GM12892 (cell line): ENCODE results near the gene PIK3R5.
A peak's percentile ranks its signal among the peaks of the same experiment; 100 is the strongest.

Experiments used
- DNase-seq: peaks from one replicate; pipeline ENCODE4 v3.0.0; 2011; ENCODE audit not compliant: insufficient read length
- FAIRE-seq: peaks from 2 replicates; lab custom pipeline; 2011; peaks lifted over from hg19 to GRCh38; lab: Jason Lieb, UNC
- POLR2A ChIP-seq: IDR thresholded peaks from 2 replicates; pipeline ENCODE4 v1.6.1; 2011; ENCODE audit warnings: low read depth, low read length, control low read depth
- POLR2AphosphoS5 ChIP-seq: IDR thresholded peaks from 2 replicates; pipeline ENCODE4 v1.6.1; 2011; ENCODE audit warnings: low read depth, low read length, control low read depth
- TAF1 ChIP-seq: IDR thresholded peaks from 2 replicates; pipeline ENCODE4 v1.6.1; 2011; ENCODE audit warnings: low read depth, mild to moderate bottlenecking, control low read depth, low read length, borderline replicate concordance

PIK3R5 gene

DNA sequence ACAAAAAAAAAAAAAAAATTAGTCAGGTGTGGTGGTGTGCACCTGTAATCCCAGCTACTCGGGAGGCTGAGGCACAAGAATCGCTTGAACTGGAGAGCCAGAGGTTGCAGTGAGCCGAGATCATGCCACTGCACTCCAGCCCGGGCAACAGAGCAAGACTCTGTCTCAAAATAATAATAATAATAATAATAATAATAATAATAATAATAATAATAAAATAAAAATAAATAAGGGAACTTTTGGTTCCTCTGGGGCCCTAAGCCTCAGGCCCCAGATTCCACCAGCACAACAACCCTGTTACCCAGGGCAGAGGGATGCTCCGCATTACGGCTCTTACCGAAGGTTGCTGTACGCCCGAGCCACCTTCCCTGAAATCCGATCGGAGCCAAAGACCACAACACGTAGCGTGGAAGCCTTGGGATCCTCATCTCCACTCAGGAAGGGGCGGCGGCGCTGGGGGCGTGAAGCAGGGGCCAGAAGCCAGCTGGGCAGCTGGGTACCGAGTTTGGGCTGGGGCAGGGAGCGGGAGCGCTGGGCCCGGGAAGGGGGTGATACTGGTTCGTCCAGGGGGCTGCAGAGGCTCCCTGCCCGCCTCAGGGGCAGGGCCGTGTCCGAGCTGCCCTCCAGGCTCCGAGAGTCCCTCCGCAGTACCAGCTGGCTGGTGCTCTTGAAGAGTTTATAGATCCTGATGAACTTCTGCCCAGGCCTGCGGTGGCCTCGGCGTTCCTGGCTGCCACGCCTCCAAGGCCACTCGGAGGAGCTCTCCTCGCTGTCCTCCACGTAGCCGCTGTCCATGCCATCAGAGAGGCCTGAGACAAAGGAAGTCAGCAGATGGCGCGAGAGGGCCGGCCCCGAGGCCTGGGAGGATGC lies 77.4 kb downstream of the PIK3R5 start:
- DNase-seq (no peak), FAIRE-seq (no peak)
- TF ChIP-seq POLR2A, result no peak
- TF ChIP-seq TAF1, result no peak
- TF ChIP-seq POLR2AphosphoS5, result no peak

DNA sequence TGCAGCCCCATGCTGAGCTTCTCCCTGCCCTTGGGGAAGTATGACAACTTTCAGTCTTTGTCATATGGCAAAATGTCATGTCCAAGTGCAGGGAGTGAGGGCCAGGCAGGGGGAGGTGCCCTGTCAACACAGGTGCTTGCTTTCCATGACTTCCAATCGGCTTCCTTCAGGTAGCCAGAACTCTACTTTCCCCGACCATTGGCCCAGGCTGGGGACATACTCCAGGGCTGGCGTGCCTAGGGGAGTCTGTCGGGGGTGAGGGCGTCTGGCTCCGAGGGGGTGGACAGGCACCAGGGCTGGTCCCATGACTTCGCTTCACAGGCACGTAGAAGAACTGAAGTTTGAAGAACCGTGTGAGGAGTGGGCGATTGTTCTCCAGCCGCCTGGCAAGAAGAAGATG lies 78.2 kb downstream of the PIK3R5 start:
- no peak for TF ChIP-seq TAF1
- no peak for TF ChIP-seq POLR2AphosphoS5
- TF ChIP-seq POLR2A, result no peak
- FAIRE-seq (no peak), DNase-seq (no peak)

DNA sequence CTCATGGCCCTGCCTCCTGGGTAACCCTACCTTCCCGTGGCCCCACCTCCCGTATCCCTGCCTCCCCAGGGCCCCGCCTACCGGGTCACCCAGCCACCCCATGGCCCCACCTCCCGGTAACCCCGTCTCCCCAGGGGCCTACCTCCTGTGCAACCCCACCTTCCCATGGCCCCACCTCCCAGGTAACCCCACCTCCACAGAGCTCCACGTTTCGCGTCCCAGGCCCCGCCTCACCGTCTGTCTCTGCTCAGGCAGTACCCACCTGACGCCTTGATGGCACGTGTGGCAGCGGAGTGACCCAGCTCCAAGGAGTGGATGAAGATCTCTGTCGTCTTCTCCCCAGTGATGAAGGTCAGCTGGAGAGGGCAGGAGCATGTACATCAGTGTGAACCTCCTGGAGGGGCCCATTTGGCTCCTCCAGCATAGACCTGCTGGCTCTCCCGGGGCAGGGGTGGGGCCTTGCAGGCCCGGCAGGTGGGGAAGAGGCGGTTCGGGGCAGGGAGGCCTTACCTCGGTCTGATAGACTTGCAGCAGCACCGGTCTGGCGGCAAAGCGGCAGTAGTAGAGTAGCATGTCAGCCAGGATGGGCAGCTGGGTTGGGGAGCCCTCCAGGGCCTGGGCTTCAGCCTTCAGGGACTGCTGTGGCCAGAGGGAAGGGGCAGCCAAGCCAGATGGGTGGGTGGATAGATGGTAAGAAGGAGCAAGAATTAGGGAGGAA lies 79.4 kb downstream of the PIK3R5 start:
- FAIRE-seq (no peak), DNase-seq (no peak)
- TF ChIP-seq POLR2AphosphoS5 (no peak), POLR2A (no peak), TAF1 (no peak)

DNA sequence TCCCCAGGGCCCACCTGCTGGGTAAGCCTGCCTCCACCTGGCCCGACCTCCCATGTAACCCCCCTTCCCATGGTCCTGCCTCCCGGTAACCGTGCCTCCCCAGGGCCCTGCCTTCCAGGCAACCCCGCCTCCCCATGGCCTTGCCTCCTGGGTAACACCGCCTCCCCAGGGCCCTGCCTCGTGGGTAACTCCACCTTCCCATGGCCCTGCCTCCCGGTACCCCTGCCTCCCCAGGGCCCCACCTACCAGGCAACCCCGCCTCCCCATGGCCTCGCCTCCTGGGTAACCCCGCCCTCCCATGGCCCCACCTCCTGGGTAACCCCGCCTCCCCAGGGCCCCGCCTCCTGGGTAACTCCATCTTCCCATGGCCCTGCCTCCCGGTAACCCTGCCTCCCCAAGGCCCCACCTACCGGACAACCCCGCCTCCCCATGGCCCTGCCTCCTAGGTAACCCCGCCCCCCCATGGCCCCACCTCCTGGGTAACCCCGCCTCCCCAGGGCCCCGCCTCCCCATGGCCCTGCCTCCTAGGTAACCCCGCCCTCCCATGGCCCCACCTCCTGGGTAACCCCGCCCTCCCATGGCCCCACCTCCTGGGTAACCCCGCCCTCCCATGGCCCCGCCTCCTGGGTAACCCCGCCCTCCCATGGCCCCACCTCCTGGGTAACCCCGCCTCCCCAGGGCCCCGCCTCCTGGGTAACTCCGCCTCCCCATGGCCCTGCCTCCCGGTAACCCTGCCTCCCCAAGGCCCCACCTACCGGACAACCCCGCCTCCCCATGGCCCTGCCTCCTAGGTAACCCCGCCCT lies 80.1 kb downstream of the PIK3R5 start:
- FAIRE-seq, result peak; percentile 77
- peak; percentile 48 for DNase-seq

DNA sequence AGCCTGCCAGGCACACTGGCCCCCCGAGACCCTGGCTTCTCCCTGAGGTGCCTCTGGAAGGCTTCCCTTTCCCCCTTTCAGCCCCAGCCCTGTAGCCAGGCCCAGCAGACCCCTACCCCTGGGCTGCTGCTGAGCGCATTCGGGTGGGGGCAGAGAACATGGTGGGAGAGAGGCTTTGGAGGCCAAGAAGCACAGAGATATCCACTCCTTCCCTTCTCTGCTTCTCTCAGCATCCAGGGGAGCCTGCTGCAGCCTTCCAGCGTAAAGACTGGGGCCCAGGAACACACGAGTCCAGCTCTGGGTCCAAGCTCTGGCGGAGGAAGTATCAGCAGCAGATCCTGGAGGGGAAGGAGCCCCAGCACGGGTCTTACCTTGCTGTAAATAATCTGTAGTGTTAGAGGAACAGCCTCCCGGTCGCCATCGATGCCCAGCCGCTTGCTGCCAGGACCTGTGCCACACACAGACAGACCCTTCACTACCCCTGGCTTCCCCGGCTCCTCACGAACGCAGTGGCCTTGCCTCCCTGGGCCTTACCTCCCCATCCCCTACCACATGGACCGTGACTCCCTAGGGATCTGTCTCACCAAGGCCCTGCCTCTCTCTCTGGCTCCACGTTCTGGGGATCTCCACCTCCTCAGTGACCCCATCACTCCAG lies 81.0 kb downstream of the PIK3R5 start:
- TF ChIP-seq TAF1, result no peak
- TF ChIP-seq POLR2A, result no peak
- no peak for TF ChIP-seq POLR2AphosphoS5
- DNase-seq (no peak), FAIRE-seq (no peak)

DNA sequence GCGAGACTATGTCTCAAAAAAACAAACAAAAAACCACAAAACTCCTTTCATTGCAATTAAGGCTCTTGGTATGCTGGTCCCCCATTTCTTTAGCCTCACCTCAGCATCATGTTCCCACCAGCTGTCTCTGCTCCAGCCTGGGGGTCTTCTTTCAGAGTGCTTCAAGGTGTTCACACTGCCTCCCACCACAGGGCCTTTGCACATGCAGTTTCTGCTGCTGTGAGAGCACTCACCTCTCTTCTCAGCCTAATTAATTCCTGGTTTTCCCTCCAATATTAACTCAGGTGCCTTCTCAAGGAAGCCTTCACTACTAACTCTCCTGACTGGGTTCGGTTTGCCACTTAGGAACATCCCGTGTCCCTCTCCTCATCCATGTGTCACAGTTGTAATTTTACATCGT lies 82.2 kb downstream of the PIK3R5 start:
- DNase-seq (no peak), FAIRE-seq (no peak)
- TF ChIP-seq POLR2AphosphoS5 (no peak), POLR2A (no peak)

DNA sequence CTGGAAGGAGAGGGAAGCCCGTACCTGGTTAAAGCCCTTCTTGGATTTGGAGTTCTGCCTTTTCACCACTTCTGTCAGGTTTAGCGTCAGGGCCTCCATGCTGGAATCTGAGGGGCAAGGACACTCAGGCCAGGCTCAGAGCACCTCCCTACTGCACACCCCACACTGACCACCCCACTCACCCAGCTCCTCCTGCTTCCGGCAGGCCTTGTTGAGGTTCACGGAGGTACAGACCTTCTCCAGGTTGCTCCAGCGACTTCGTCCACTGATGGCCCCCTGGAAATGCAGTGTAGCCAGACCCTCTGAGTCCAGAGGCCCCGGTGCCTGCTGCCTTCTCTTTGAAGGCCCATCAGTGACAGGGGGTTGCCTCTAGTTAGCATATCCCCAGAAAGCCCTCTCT lies 83.9 kb downstream of the PIK3R5 start:
- FAIRE-seq, result no peak
- TF ChIP-seq POLR2AphosphoS5 (no peak; the same call in 1 of the 2 replicates), POLR2A (no peak), TAF1 (no peak)
- DNase-seq, result no peak

DNA sequence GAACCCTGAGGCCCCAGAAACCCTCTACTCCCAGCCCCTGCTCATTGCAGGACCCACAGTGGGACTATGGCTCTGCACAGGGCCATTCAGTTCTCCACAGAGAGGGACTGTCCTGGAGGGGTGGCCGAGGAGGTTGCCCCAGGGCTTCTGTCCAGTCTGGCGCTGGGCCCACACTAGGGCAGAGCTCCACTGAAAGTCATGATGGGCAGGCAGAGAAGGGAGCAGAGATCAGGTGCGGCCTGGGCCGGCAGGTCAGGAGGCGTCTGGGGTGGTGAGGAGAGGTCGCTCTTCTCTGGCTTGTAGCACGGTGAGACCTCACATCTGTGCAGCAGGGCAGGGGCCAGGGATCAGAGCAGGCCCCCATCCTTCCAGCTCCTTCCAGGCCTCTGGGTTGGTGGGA lies 85.0 kb downstream of the PIK3R5 start:
- TF ChIP-seq POLR2A (no peak), TAF1 (no peak), POLR2AphosphoS5 (no peak)
- DNase-seq, result no peak
- no peak for FAIRE-seq

DNA sequence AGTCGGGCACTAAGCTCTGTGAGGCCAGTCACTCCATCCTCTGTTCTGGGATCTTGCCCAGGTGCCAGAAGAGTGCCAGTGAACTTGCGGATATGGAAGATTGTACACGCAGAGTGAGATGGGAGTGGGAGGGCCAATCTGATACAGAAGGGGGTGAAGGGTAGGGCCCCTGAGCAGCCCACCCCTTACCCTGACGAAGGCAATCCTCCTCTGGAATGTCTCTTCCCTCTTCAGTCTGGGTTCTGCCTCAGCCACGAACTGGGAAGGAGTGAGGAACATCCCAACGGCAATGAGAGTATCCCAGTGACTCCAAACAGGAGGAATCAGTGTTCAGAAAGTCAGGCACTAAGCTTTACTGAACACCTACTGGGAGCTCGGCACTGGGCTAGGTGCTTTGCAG lies 86.1 kb downstream of the PIK3R5 start:
- no peak for TF ChIP-seq POLR2AphosphoS5
- TF ChIP-seq TAF1, result no peak
- TF ChIP-seq POLR2A, result no peak
- DNase-seq (no peak), FAIRE-seq (no peak)

DNA sequence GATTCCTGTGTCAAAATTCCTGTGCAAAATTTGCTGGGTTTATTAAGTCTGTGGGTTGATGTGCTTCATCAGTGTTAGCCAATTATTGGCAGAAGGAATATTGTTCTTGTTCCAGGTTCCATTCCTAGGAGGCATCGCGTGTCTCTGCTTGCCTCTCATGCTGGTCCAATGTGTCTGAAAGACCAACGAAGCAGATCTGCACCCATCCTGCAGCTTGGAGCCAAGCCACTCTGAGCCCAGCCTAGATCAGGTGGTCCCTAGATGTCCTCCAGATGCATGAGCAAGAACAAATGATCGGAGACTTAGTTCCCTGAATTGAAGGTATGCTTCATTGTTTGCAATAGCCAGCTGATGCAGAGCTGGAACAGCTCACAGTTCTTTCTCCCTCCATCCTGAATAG lies 87.5 kb downstream of the PIK3R5 start:
- FAIRE-seq (peak; percentile 5), DNase-seq (no peak)
- peak; percentile 68; the same call in 1 of the 2 replicates for TF ChIP-seq POLR2AphosphoS5
- TF ChIP-seq POLR2A, result no peak

DNA sequence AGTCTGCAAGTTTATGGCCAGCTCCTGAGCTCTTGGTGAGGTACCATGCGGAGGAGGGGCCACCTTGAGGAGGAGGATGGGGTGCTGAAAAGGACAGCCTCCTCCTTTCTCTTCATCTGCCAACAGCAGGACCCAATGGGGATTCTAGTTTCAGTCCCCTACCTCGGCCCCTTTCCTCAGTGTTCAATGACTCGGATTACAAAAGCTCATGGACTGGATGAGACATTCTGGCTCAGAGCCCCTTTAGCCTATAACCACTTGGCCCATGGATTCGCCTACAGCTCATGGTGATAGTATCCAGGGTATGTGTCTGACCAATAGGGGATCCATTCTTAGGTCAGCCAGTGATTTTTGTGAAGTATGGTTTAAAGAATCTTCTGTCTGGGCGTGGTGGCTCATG lies 89.5 kb downstream of the PIK3R5 start:
- DNase-seq (no peak), FAIRE-seq (no peak)
- TF ChIP-seq TAF1, result no peak
- no peak for TF ChIP-seq POLR2AphosphoS5
- no peak for TF ChIP-seq POLR2A
